Middle frontal gyrus (tissue), 1 donor: ENCODE results near the gene LARP1B.
A peak's percentile ranks its signal among the peaks of the same experiment; 100 is the strongest.
"Not testable (repeated sequence)": the region's sequence is repeated elsewhere in the genome, so short reads cannot be mapped to it uniquely, and the experiment has no call there.

Source experiments
- DNase-seq: peaks from one replicate; pipeline ENCODE4 v3.0.0-alpha.2; 2015; ENCODE audit warnings: low spot score; ENCODE audit errors: extremely low spot score

The LARP1B gene

DNA sequence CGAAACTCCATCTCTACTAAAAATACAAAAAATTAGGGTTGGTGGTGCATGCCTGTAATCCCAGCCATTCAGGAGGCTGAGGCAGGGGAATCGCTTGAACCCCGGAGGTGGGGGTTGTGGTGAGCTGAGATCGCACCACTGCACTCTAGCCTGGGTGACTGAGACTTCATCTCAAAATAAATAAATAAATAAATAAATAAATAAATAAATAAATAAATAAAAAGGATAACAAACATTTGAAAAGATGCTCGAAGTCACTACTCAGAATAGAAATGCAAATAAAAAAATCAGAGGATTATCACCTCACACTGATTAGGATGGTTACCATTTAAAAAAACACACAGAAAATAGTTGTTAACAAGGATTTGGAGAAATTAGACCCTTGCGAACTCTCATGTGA, 73.8 kb downstream of the LARP1B start:
- no peak for DNase-seq

DNA sequence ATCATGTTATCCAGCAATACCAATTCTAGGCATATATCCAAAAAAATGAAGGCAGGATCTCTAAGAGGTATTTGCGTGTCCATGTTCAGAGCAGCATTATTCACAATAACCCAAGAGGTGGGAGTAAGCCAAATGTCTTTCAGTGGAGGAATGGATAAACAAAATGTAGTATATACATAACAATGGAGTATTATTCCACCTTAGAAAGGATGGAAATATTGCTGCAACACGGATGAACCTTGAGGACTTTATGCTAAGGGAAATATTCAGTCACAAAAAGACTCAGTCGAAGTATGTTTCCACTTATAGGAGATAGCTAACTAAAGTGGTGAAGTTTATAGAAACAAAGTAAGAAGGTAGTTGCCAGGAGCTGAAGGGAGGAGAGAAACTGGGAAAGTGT, 74.3 kb downstream of the LARP1B start:
- no peak for DNase-seq

DNA sequence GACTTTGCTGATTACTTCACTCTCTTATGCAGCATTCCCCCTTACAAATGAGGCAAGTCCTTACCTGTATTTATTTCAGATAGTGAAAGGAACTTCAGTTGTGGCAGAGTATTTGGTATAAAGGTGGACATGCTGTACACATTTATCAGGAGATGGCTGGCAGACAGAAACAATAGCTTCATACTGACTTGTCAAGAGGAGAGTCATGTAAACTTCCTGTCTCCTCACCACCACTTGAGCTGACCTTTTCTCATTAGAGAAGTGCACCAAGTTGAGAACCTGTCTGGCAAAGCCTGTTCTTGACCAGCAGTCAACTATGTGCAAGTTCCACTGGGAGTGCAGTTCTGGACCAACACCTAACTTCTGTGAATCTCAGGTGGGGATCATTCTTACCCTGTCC, 80.8 kb downstream of the LARP1B start:
- no peak for DNase-seq

- DNase-seq, result no peak
Observed at GRCh38 chr4:128145727-128146126, 84.6 kb downstream of the LARP1B start.

DNA sequence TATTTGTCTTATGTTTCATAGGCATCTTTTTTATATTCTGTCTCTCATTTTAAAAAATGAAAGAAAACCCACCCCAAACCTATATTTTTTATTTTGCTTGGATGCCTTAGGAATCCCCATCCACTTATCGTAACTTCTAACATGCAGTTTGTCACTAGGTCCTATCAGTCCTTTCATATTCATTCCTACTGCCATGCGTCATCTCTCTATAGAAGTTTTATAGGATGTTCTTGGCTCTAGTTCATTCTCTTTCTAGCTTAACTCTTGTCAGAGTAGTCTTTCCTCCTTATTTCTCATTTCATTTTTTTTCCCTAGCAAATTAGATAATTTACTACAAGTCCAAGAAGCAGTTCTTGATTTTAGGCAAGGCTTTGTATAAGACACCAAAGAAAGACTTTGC, 92.7 kb downstream of the LARP1B start:
- no peak for DNase-seq

GRCh38 chr4:128155231-128155855, 94.2 kb downstream of the LARP1B start:
- DNase-seq, result no peak

DNA sequence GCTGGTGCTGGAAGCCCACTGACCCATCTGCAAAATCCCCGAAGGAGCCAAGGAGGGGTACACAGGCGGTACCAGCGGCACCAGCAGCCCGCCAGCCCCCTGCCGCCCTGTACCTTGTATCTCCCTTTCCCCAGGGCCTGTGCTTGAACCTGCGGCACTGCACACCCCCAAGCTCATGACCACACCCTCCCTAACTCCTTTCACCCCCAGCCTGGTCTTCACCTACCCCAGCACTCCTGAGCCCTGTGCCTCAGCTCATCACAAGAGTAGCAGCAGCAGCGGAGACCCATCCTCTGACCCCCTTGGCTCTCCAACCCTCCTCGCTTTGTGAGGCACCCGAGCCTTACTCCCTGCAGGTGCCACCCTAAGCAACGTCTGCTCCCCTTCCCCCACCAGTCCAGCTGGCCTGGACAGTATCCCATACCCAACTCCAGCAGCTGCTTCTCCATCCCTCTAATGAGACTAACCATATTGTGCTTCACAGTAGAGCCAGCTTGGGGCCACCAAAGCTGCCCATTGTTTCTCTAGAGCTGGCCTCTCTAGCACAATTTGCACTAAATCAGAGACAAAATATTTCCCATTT, 94.9 kb downstream of the LARP1B start:
- DNase-seq, result no peak

- not testable (repeated sequence) for DNase-seq
Observed at GRCh38 chr4:128156472-128156871, 95.4 kb downstream of the LARP1B start.

DNA sequence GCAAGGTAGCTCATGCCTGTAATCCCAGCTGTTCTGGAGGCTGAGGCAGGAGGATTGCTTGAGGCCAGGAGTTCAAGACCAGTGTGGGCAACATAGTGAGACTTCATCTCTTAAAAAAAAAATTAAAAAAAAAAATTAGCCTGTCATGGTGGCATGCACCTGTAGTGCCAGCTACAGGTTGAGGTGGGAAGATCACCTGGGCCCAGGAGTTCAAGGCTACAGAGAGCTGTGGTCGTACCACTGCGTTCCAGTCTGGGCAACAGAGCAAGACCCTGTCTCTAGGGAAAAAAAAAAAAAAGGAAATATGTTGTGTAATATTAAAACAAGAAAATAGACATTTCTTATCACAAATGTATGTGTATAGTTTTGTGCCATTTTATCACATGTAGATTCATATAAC, 97.8 kb downstream of the LARP1B start:
- DNase-seq, result no peak

DNA sequence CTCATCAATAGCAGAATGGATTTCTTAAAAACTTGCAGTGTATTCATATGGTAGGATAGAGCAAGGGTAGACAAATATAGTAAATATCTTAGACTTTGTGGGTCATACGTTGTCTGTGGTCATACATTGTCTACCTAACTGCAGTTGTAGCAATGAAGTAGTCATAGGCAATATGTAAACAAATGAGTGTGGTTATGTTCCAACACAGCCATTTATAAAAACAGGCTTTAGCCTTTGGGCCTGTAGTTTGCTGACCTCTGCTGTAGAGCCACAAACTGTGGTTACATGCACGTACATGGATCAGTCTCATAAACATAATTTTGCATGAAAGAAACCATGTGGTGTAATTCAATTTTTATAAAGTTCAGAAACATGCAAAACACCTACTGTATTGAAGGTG, 98.9 kb downstream of the LARP1B start:
- DNase-seq, result no peak

GRCh38 chr4:128161138-128161537, 100.0 kb downstream of the LARP1B start:
- DNase-seq, result no peak

GRCh38 chr4:128162434-128162833, 101.3 kb downstream of the LARP1B start:
- no peak for DNase-seq

- no peak for DNase-seq
Observed at GRCh38 chr4:128163177-128164117, 102.3 kb downstream of the LARP1B start.

GRCh38 chr4:128166982-128167381, 105.9 kb downstream of the LARP1B start:
- DNase-seq, result no peak

- DNase-seq, result no peak
Observed at GRCh38 chr4:128168701-128169100, 107.6 kb downstream of the LARP1B start.

DNA sequence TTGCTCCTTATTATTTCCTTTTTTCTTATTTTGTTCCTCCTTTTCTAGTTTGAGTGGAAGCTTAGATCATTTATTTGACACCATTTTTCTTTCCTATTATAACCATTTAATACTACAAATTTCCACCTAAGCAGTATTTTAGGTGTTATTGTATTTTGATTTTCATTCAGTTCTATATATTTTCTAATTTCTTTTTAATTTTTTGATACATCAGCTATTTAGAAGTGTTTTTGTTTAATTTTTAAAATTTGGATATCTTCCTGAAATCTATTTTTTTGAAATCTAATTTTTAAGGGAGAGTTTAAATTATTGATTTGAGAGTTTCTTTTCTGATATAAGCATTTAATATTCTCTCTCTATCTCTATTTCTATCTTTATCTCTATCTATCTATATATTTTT, 108.1 kb downstream of the LARP1B start:
- no peak for DNase-seq

- no peak for DNase-seq
Observed at GRCh38 chr4:128176643-128177042, 115.5 kb downstream of the LARP1B start.

DNA sequence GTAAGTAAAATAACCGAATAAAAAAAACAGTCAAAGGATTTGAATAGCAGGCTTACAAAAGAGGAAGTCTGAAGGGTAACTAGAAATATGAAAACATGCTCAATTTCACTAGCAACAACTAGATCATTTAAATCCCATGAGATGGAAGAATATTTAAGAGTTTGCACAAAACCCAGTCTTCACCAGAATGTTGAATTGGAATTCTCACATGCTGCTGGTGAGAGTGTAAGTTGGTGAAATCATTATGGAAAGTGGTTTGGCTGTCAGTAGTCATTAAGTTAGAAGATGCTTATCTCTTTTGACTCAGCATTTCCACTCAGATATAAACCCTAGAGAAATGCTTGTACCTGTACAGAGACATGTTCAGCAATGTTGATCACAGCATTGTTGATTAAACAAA, 116.4 kb downstream of the LARP1B start:
- DNase-seq, result no peak

DNA sequence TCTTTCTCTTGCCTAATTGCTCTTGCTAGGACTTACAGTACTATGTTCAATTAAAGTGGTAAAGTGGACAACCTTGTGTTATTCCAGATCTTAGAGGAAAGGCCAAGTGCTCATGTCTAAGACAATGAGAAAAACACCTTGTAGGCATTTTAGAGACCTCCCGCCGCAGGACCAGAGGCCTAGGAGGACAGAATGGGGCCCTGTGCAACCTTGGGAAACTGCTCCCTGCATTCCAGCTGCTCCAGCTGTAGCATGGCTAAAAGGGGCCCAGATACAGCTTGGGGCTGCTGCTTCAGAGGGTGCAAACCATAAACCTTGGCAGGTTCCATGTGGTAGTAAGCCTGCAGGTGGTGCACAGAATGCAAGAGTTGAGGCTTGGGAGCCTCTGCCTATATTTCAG, 125.5 kb downstream of the LARP1B start:
- no peak for DNase-seq

DNA sequence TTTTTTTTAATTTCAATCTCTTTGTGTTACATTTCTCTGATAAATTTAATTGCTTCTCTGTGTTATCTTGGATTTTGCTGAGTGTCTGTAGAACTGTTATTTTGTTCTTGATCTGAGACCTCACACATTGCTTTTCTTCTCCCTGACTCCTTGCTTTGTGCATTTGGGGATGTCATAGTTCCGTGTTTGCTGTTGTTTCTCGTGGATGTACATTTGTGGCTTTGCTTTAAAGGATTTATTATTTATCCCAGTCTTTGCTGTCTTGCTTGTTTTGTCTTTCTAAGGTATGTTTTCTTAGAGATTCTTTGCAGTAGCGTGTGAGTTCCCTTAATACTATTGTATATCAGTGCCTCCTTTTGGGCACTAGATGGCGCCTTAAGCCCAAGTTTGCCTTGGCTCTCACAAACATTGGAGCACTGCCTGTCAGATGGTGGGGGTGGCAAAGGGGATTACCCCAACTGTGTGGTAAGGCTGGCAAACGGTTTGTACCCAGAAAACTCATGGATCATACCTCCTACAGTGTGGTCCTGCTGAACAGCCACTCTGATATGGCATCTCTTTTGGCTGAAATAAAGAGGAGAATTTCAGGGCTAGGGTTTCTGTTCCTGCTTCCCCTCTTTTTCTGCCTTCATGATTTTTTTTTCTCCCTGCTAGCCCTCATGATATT, 130.1 kb downstream of the LARP1B start:
- DNase-seq, result peak; percentile 24

DNA sequence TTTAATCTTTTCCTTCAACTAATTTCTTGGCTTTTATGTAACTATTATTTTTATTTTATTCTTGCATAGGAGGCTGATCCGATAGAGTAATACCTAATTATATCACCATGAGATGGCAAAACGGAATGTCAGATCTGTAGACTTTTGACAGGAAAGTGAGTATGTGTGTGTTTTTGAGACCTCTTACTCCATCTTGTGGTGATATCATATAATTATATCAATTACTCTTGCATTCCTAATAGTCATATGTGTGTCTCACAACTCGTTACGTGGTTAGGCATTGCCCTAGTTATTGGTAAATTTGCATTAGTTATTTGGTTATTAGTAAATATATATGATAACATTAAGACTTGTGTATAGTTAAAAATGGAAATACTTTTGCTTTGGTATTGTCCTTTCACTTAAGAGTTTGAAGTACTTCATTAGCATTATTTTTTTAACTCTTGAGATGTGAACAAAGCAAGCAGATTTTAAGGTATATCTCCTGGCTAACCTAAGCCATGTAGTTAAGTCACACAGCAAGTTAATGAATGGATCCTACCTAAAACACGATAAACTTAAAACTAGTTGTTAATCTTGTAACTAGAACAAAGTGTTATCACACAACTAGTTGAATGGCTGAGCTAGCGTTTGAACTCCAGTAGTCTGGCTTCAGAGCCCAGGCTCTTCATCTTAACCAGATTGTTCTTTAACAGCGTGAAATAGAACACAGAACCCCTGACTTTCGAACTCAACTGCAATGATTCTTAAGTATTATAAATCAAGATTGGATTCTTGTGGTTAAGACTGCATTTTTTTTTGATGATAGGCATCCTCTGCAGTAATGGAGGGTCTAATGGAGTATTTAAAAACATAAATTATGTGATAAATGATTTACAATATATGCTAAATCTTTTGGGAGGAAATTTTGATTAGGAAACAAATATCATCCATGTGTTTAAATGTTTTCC, 159.4 kb downstream of the LARP1B start:
- no peak for DNase-seq
